HG02798 (cell line): ENCODE measurements around the gene FMO4.
"Not testable (repeated sequence)": the region's sequence is repeated elsewhere in the genome, so short reads cannot be mapped to it uniquely, and the experiment has no call there.

Source experiments
- ATAC-seq: cut with Tn5 transposase; IDR thresholded peaks from one replicate; pipeline ENCODE4 v1.9.1; 2021; ENCODE audit warnings: mild to moderate bottlenecking; ENCODE audit not compliant: unreplicated experiment, poor library complexity

FMO4 gene

GRCh38 chr1:171313319-171313834, 606 bp upstream of the FMO4 start:
- ATAC-seq = peak; percentile 35

GRCh38 chr1:171329251-171329650, 15.3 kb downstream of the FMO4 start:
- no peak for ATAC-seq

GRCh38 chr1:171334024-171334640, 20.1 kb downstream of the FMO4 start:
- no peak for ATAC-seq

- no peak for ATAC-seq
Observed at GRCh38 chr1:171335964-171336363, 22.0 kb downstream of the FMO4 start.

- not testable (repeated sequence) for ATAC-seq
Observed at GRCh38 chr1:171339345-171339744, 25.4 kb downstream of the FMO4 start.

GRCh38 chr1:171343727-171344472, 29.9 kb downstream of the FMO4 start:
- no peak for ATAC-seq

- no peak for ATAC-seq
Observed at GRCh38 chr1:171344473-171344820, 30.5 kb downstream of the FMO4 start.

GRCh38 chr1:171345536-171345935, 31.6 kb downstream of the FMO4 start:
- ATAC-seq = no peak

GRCh38 chr1:171346881-171347280, 32.9 kb downstream of the FMO4 start:
- no peak for ATAC-seq

GRCh38 chr1:171350594-171350993, 36.6 kb downstream of the FMO4 start:
- no peak for ATAC-seq

- no peak for ATAC-seq
Observed at GRCh38 chr1:171351961-171352360, 38.0 kb downstream of the FMO4 start.

- ATAC-seq = no peak
Observed at GRCh38 chr1:171352554-171352953, 38.6 kb downstream of the FMO4 start.

- ATAC-seq = no peak
Observed at GRCh38 chr1:171355727-171356126, 41.7 kb downstream of the FMO4 start.

GRCh38 chr1:171357179-171357578, 43.2 kb downstream of the FMO4 start:
- ATAC-seq = no peak

GRCh38 chr1:171359355-171359648, 45.3 kb downstream of the FMO4 start:
- not testable (repeated sequence) for ATAC-seq

- not testable (repeated sequence) for ATAC-seq
Observed at GRCh38 chr1:171359731-171360527, 45.9 kb downstream of the FMO4 start.

GRCh38 chr1:171366085-171366484, 52.1 kb downstream of the FMO4 start:
- no peak for ATAC-seq

- ATAC-seq = no peak
Observed at GRCh38 chr1:171366816-171367215, 52.8 kb downstream of the FMO4 start.

GRCh38 chr1:171367436-171367835, 53.5 kb downstream of the FMO4 start:
- ATAC-seq = no peak

- no peak for ATAC-seq
Observed at GRCh38 chr1:171372418-171373084, 58.6 kb downstream of the FMO4 start.
